Measurements from ENCODE around the gene PSMA3.

GRCh38 chr14:58309086-58309485 lies 64.4 kb downstream of the PSMA3 start:
- TF ChIP-seq EZH2 (IDR thresholded peaks at IDR 0.05; ENCODE audit: insufficient read depth, poor library complexity, severe bottlenecking), result no peak
- TF ChIP-seq EZH2phosphoT487 (IDR thresholded peaks at IDR 0.05; ENCODE audit: insufficient read depth, low read depth), result no peak

Data from GM23248 (cell line).